CD4-positive, alpha-beta T cell treated with Interleukin-17A for 1 hour (primary cell): ENCODE measurements around the gene MKRN2.
"Not testable (repeated sequence)": the region's sequence is repeated elsewhere in the genome, so short reads cannot be mapped to it uniquely, and the experiment has no call there.

ENCODE experiments used
- DNase-seq: peaks from one replicate; pipeline ENCODE4 v3.0.0-alpha.2; 2020

Gene MKRN2

GRCh38 chr3:12591456-12591855 lies 34.6 kb downstream of the MKRN2 start:
- no peak for DNase-seq

- no peak for DNase-seq
Measured at GRCh38 chr3:12591997-12592715, 35.3 kb downstream of the MKRN2 start.

GRCh38 chr3:12593473-12593872 lies 36.6 kb downstream of the MKRN2 start:
- no peak for DNase-seq

GRCh38 chr3:12598890-12599289 lies 42.0 kb downstream of the MKRN2 start:
- no peak for DNase-seq

GRCh38 chr3:12601072-12601471 lies 44.2 kb downstream of the MKRN2 start:
- DNase-seq, result no peak

- no peak for DNase-seq
Measured at GRCh38 chr3:12603969-12604368, 47.1 kb downstream of the MKRN2 start.

- DNase-seq, result no peak
Measured at GRCh38 chr3:12608376-12608775, 51.5 kb downstream of the MKRN2 start.

- no peak for DNase-seq
Measured at GRCh38 chr3:12611117-12611516, 54.2 kb downstream of the MKRN2 start.

- DNase-seq, result no peak
Measured at GRCh38 chr3:12612514-12613226, 55.8 kb downstream of the MKRN2 start.

- no peak for DNase-seq
Measured at GRCh38 chr3:12613250-12613649, 56.4 kb downstream of the MKRN2 start.

GRCh38 chr3:12615266-12615665 lies 58.4 kb downstream of the MKRN2 start:
- DNase-seq, result no peak

- DNase-seq, result no peak
Measured at GRCh38 chr3:12618426-12618825, 61.5 kb downstream of the MKRN2 start.

- no peak for DNase-seq
Measured at GRCh38 chr3:12620305-12620704, 63.4 kb downstream of the MKRN2 start.

- DNase-seq, result no peak
Measured at GRCh38 chr3:12620729-12621128, 63.8 kb downstream of the MKRN2 start.

- DNase-seq, result no peak
Measured at GRCh38 chr3:12622335-12622734, 65.4 kb downstream of the MKRN2 start.

- DNase-seq, result no peak
Measured at GRCh38 chr3:12624056-12624455, 67.2 kb downstream of the MKRN2 start.

- not testable (repeated sequence) for DNase-seq
Measured at GRCh38 chr3:12624964-12625363, 68.1 kb downstream of the MKRN2 start.

- no peak for DNase-seq
Measured at GRCh38 chr3:12627370-12627769, 70.5 kb downstream of the MKRN2 start.

- no peak for DNase-seq
Measured at GRCh38 chr3:12628813-12629212, 71.9 kb downstream of the MKRN2 start.

GRCh38 chr3:12629560-12629959 lies 72.7 kb downstream of the MKRN2 start:
- no peak for DNase-seq

GRCh38 chr3:12630292-12630691 lies 73.4 kb downstream of the MKRN2 start:
- DNase-seq, result no peak

- DNase-seq, result not testable (repeated sequence)
Measured at GRCh38 chr3:12630843-12631242, 74.0 kb downstream of the MKRN2 start.

GRCh38 chr3:12632523-12632922 lies 75.6 kb downstream of the MKRN2 start:
- no peak for DNase-seq

- no peak for DNase-seq
Measured at GRCh38 chr3:12633108-12633507, 76.2 kb downstream of the MKRN2 start.
